GM12891 (cell line): ENCODE results near the gene GPR171.

ENCODE experiments used
- DNase-seq: peaks from one replicate; pipeline ENCODE4 v3.0.0; 2011; ENCODE audit warnings: low spot score; ENCODE audit not compliant: insufficient read length
- FAIRE-seq: peaks from 2 replicates; lab custom pipeline; 2011; peaks lifted over from hg19 to GRCh38; lab: Jason Lieb, UNC
- PAX5 ChIP-seq: IDR thresholded peaks from 2 replicates; pipeline ENCODE4 v1.6.1; 2011; ENCODE audit warnings: low read length, moderate library complexity, mild to moderate bottlenecking; ENCODE audit not compliant: insufficient read depth, severe bottlenecking
- POLR2A ChIP-seq: IDR thresholded peaks from 2 replicates; pipeline ENCODE4 v1.6.1; 2011; ENCODE audit warnings: low read depth, low read length, control low read depth
- POLR2AphosphoS5 ChIP-seq: IDR thresholded peaks from 2 replicates; pipeline ENCODE4 v1.6.1; 2011; ENCODE audit warnings: low read depth, low read length, control low read depth
- POU2F2 ChIP-seq: IDR thresholded peaks from 2 replicates; pipeline ENCODE4 v1.6.1; 2011; ENCODE audit warnings: low read depth, mild to moderate bottlenecking, control low read depth, low read length, moderate library complexity
- SPI1 ChIP-seq: IDR thresholded peaks from 2 replicates; pipeline ENCODE4 v1.6.1; 2011; ENCODE audit warnings: low read depth, low read length, control low read depth
- TAF1 ChIP-seq: IDR thresholded peaks from 2 replicates; pipeline ENCODE4 v1.6.1; 2011; ENCODE audit warnings: low read depth, low read length, control low read depth

Gene GPR171

GRCh38 chr3:151216641-151217607 is 13.9 kb upstream of the GPR171 start:
- no peak for TF ChIP-seq POU2F2
- TF ChIP-seq SPI1: no peak
- TF ChIP-seq POLR2AphosphoS5: no peak
- no peak for TF ChIP-seq PAX5
- TF ChIP-seq POLR2A: no peak
- TF ChIP-seq TAF1: no peak
- FAIRE-seq (no peak), DNase-seq (no peak)

DNA sequence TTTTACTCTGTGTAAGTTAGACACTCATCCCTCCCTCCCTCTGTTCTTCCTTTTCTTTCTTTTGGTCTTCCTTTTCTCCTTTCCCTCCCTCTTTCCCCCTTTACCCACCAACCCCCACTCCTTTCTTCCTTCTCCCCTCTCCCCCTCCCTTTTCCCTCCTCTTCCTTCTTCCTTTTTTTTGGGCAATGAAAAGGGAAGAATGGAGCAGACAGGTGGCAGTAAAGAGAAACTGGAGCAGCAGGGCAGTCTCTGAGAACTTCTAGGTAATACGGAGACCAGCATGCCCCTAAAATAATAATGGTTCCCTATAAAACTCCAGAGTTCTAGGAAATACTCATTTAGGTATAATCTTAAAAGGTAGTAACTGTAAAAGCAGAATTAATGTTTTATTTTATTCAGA is 11.4 kb upstream of the GPR171 start:
- no peak for TF ChIP-seq POLR2AphosphoS5
- TF ChIP-seq POU2F2: no peak
- no peak for TF ChIP-seq POLR2A
- no peak for TF ChIP-seq PAX5
- no peak for TF ChIP-seq TAF1
- no peak for TF ChIP-seq SPI1
- no peak for DNase-seq
- FAIRE-seq: no peak

GRCh38 chr3:151213881-151214280 is 10.9 kb upstream of the GPR171 start:
- DNase-seq: no peak
- no peak for TF ChIP-seq POLR2A
- no peak for TF ChIP-seq TAF1
- TF ChIP-seq PAX5: no peak
- TF ChIP-seq POU2F2: no peak
- TF ChIP-seq POLR2AphosphoS5: no peak
- TF ChIP-seq SPI1: no peak
- no peak for FAIRE-seq

DNA sequence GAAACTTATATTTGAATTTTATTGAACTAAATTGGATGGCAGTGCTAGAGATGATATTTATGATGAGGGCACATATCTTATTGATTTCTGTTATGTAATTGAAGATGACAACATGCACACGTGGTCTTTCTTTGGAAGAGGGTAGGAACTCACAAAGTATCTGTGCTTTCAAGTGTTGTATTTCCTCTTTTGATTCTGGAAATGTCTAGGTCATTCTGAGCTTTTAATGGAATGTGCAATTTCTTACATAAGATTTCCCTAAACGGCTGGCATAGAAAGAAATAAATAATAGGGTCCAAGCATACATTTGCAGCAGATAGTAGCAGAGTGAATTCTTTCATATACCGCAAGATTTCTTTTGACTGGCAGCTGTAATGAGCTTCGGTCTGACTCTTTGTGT is 10.1 kb upstream of the GPR171 start:
- no peak for FAIRE-seq
- TF ChIP-seq POU2F2 (no peak), PAX5 (no peak), SPI1 (no peak), POLR2A (no peak), TAF1 (no peak), POLR2AphosphoS5 (no peak)
- no peak for DNase-seq

- TF ChIP-seq POLR2AphosphoS5: no peak
- TF ChIP-seq POU2F2: no peak
- TF ChIP-seq POLR2A: no peak
- no peak for TF ChIP-seq SPI1
- no peak for TF ChIP-seq PAX5
- TF ChIP-seq TAF1: no peak
- DNase-seq (no peak), FAIRE-seq (peak; percentile 45)
Observed at GRCh38 chr3:151210676-151211381, 7.8 kb upstream of the GPR171 start.

GRCh38 chr3:151209654-151210053 is 6.6 kb upstream of the GPR171 start:
- TF ChIP-seq POU2F2 (no peak), POLR2A (no peak), PAX5 (no peak), SPI1 (no peak), TAF1 (no peak), POLR2AphosphoS5 (no peak)
- DNase-seq: no peak
- FAIRE-seq: no peak

GRCh38 chr3:151206201-151206600 is 3.2 kb upstream of the GPR171 start:
- FAIRE-seq: no peak
- no peak for DNase-seq
- no peak for TF ChIP-seq POLR2AphosphoS5
- TF ChIP-seq PAX5: no peak
- TF ChIP-seq POU2F2: no peak

DNA sequence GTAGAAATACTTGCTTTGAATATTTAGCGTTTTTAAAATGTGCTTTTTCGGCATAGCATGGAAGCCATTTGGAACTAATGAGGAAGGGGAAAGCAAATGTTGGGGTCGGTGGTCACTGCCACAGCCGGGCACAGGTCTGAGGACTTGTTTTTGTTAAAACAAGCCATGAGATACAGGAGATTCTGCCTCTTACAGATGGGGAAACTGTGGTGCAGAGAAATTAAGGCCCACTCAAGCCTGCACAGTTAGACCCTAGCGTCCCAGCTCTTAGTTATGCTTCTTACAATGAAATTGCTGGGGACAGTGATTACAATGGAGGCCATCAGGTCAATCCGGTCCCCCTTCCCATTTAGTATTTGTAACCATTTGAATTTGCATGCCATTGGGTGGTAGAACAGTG is 2.5 kb upstream of the GPR171 start:
- DNase-seq: no peak
- no peak for TF ChIP-seq PAX5
- no peak for TF ChIP-seq POLR2AphosphoS5
- no peak for TF ChIP-seq POU2F2
- TF ChIP-seq TAF1: no peak
- TF ChIP-seq SPI1: no peak
- no peak for TF ChIP-seq POLR2A
- peak; percentile 62 for FAIRE-seq

GRCh38 chr3:151204530-151205402 is 1.8 kb upstream of the GPR171 start:
- peak; percentile 28 for FAIRE-seq
- no peak for DNase-seq
- TF ChIP-seq POLR2A (no peak), TAF1 (no peak), POLR2AphosphoS5 (no peak), PAX5 (no peak), SPI1 (no peak), POU2F2 (no peak)
